Measurements from ENCODE around the gene TGFBR1.

DNA sequence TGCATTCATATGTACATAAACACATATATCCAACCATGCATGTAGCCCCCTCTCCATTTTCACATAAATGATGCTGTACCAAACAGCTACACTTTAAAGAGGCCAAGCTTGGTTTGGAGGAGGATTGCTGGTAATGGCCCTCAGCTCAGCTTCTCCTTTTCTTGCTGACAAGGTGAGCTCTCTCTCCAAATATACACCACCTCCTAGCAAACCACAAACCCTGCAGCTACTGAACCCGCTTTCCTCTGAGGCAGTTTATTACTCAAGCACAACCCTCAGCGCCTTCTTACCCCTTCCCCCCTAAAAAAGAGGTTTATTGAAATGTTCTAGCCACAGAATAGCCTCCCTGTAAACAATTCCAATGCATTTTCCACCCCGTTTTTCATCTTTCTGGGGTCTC lies 62.8 kb downstream of the TGFBR1 start:
- TF ChIP-seq CTCF (IDR thresholded peaks at IDR 0.05) (no peak), ZFX (IDR thresholded peaks at IDR 0.05; ENCODE audit: borderline replicate concordance) (no peak)
